ENCODE measurements around the gene MBOAT7.
"Not testable (repeated sequence)": the region's sequence is repeated elsewhere in the genome, so short reads cannot be mapped to it uniquely, and the experiment has no call there.

Gene MBOAT7

DNA sequence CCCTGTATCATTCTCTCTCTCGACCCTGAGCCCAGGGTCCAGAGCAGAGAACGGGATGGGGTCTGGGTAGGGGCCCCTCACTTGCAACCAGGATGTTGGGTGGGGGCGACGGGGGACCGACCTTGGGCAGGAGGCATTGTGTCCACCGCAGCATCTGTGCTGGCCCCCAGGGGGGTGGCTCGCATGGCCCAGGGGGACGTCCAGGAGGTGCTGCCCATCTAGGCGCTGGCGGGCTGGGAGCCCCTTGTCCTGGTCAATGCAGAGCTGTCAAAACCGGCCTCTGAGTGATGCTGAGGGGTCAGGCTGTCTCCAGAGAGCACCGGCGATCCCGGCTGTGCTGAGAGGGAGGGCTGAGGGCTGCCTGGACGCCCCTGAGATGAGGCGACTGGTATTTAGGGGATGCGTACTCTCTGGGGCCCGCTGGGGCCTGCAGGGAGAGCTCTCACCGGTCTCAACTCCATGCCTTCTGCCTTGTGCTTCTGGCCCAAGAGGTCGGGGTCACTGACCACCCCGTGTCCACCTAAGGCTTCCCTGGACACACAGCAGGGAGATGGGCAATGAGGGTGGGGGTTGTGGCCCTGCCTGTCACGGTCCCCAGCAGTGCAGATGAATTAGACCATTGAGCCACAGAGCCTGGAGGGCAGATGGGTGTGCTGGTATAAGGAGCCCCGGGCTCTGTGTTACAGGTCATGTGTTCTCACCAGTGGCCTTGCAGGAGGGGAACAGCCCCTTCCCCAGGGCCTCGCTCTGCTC lies 19.9 kb upstream of the MBOAT7 start:
- DNase-seq (ENCODE audit: low read depth), result no peak

- DNase-seq (ENCODE audit: low read depth), result peak; percentile 39
Observed at GRCh38 chr19:54208784-54209057, 19.3 kb upstream of the MBOAT7 start.

DNA sequence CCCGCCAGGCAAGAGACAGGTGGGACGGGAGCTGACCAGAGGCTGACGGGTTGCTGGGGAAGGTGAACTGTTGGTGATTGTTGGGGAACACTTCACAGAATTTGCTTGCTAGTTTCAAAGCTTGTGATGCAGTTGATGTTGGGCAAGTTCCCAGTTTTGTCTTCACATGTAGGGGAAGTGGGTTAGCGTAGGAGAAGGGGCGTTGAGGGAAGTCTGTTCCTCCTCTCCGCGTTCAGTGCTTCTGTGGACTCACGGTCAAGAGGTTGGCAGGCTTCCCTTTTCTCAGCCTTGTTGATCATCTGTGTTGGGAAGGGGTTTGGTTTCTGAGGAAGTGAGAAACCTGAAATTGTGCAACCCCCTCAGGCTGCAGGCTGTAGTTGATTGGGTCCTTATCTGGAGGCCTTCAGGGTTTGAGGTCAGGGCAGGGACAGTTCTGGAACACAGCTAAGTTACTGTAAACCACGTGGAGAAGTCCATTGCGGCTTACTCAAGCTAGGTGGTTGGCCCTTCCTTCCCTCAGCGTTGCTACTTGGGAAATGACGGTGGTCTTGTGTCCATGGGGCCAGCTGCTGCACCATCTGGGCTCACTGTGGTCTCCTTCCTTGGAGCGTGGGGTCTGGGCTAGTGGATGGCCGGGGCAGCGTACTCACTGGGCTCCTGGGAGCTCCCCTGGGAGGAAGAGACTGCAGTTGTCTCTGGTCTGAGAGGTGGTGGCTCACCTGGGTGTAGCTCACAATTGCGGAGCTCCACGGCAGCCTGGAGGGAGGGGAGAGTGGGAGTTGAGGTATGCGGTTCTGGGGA lies 18.8 kb upstream of the MBOAT7 start:
- DNase-seq (ENCODE audit: low read depth), result peak; percentile 100

DNA sequence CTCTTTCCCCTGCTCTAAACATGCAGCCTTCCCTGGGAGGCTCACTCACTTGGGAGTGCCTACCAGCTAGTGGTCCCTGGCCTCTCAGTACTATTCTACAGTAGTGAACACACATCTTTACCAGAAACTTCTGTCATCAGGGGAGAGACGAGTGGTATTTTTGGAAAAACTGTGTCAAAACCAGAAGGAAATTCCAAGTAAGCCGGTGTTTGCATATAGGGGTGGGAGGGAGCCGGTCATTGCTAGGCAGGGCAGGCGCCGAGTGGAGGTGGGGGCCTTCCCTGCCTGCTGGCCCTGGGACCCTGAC lies 18.2 kb upstream of the MBOAT7 start:
- DNase-seq (ENCODE audit: low read depth), result no peak

- not testable (repeated sequence) for DNase-seq (ENCODE audit: low read depth)
Observed at GRCh38 chr19:54207193-54207592, 17.8 kb upstream of the MBOAT7 start.

DNA sequence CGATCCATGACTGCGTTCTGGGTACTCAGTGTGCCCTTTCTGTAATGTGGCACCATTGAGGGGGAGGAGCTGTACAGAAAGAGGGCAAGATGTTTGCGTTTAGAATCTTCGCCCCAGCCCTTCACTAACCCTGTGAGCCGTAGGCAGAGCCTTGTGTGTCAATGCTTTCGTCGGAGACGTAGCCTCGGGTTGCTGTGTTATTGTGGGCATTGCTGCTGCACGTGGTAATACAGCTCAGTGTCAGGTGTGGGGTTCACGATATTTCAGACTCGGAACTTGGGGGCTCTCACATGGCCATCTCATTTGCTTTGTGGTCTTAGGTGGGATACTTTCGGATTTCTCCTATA lies 17.4 kb upstream of the MBOAT7 start:
- no peak for DNase-seq (ENCODE audit: low read depth)

- no peak for DNase-seq (ENCODE audit: low read depth)
Observed at GRCh38 chr19:54206030-54206830, 16.9 kb upstream of the MBOAT7 start.

- no peak for DNase-seq (ENCODE audit: low read depth)
Observed at GRCh38 chr19:54204767-54205468, 15.5 kb upstream of the MBOAT7 start.

GRCh38 chr19:54203151-54203611 lies 13.8 kb upstream of the MBOAT7 start:
- DNase-seq (ENCODE audit: low read depth), result peak; percentile 54

GRCh38 chr19:54201980-54202379 lies 12.6 kb upstream of the MBOAT7 start:
- DNase-seq (ENCODE audit: low read depth), result no peak

DNA sequence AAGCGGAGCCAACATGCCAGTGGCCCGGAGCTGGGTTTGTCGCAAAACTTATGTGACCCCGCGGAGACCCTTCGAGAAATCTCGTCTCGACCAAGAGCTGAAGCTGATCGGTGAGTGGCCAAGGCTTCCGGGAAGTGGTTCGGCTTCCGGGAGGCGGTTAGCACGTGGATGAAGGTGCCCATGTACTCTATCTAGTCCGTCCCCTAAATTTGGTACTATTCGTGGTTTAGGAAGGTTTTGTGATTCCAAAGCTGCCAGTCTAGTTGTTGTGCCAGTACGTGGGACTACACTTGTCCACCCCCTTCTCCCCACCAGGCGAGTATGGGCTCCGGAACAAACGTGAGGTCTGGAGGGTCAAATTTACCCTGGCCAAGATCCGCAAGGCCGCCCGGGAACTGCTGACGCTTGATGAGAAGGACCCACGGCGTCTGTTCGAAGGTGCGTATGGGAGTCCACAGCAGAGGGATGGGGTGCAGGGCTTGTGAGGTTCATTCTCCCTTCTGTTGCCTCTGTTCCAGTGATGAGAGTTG lies 11.9 kb upstream of the MBOAT7 start:
- no peak for DNase-seq (ENCODE audit: low read depth)

- no peak for DNase-seq (ENCODE audit: low read depth)
Observed at GRCh38 chr19:54199401-54199800, 10.0 kb upstream of the MBOAT7 start.

GRCh38 chr19:54197121-54197520 lies 7.7 kb upstream of the MBOAT7 start:
- DNase-seq (ENCODE audit: low read depth), result no peak

- no peak for DNase-seq (ENCODE audit: low read depth)
Observed at GRCh38 chr19:54196536-54196935, 7.2 kb upstream of the MBOAT7 start.

DNA sequence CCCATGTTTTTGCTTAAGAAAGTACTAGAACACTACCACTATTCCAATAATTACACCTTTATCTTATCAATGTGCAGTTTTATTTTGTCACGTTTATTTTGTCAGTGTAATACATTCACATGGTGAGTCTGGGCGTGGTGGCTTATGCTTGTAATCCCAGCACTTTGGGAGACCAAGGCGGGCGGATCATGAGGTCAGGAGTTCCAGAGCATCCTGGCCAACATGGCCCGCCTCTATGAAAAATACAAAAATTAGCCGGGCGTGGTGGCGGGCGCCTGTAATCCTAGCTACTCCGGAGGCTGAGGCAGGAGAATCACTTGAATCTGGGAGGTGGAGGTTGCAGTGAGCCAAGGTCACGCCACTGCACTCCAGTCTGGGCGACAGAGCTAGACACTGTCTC lies 5.1 kb upstream of the MBOAT7 start:
- DNase-seq (ENCODE audit: low read depth), result not testable (repeated sequence)

GRCh38 chr19:54193011-54193410 lies 3.6 kb upstream of the MBOAT7 start:
- no peak for DNase-seq (ENCODE audit: low read depth)

- DNase-seq (ENCODE audit: low read depth), result no peak
Observed at GRCh38 chr19:54191811-54192453, 2.6 kb upstream of the MBOAT7 start.

DNA sequence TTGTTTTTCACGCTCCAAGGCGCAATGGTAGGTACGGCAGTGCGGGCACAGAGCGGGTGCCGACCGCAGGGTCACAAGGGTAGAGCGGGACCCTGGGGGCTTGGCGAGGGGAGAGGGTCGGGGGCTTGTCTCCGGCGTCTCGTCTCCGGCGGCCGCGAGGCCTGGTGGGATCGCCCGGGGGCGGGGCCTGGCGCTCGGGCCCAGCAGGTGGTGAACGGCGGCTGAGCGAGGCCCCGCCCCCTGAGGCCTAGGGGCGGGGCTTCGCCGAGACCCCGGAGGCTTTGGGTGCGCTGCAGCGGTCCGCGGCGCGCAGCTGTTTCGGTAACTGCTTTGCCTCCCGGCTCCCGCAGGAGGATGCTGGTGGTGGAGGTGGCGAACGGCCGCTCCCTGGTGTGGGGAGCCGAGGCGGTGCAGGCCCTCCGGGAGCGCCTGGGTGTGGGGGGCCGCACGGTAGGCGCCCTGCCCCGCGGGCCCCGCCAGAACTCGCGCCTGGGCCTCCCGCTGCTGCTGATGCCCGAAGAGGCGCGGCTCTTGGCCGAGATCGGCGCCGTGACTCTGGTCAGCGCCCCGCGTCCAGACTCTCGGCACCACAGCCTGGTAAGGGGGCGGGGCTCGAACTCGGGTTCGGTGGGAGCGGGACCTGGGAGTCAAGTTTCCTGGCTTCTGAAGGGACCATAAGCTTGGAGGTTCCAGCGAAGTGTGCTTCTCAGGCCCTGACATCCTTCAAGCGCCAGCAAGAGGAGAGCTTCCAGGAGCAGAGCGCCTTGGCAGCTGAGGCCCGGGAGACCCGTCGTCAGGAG lies 1.8 kb upstream of the MBOAT7 start, which contains the start of gene TSEN34:
Gene TSEN34, plus strand, starts transcription at position 298 of the 800 bp plus-strand sequence. Its CDS starts 57 bp downstream, at position 355.
- DNase-seq (ENCODE audit: low read depth), result peak; percentile 70

- DNase-seq (ENCODE audit: low read depth), result peak; percentile 99
Observed at GRCh38 chr19:54190503-54191010, 1.2 kb upstream of the MBOAT7 start.

DNA sequence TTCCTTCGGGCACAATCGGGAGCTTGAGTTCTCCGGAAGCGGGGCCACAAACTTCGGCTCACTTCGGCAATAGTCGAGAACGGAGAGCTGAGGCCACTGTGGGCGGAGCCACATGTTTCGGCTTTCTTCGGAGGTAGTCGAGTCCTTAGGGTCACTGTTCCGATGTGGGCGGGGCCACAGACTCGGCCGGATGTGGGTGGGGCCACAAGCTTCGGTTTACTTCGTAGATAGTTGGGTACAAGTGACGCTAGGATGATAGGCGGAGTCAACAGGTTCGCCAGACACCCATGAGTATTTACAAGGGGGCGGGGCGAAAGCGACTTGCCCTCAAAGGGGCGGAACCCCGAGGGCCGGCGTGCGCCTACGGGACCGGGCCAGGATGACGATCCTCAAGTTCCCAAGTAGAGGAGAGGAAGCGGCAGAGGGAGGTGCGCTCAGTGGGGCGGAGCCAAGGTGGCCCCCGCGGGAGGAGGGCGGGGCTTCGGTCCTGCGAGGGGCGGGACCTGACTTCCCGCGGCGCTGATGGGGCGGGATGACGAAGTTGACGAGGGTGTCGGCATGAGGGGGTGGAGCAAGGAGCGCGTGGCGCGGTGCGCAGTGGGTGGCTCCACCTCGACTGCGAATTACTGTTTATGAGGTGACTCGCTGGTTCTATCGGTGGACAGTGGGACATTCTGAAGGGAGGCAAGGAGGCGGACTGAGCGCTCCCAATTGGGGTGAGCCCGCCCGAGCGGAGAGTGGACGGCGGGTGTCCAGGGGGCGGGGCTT lies 539 bp upstream of the MBOAT7 start:
- DNase-seq (ENCODE audit: low read depth), result peak; percentile 100

Measured in amniotic epithelial cell (primary cell).